CD14-positive monocyte (primary cell): Measurements from ENCODE around the gene TTC12. TPM values are rescaled to one million over a fixed set of nuclear protein-coding genes. Genes with fewer than 3 reads are reported as not detected.

Source experiments
- DNase-seq, 3 donors: peaks; one replicate each; pipeline ENCODE4 v3.0.0-alpha.2; 2011 to 2022
- H2AFZ ChIP-seq: 2 replicates; pipeline ENCODE4 v1.6.0; 2012; ENCODE audit warnings: mild to moderate bottlenecking, low read depth, low read length, inconsistent platforms; ENCODE audit not compliant: insufficient read depth, poor library complexity, severe bottlenecking
- H3K27ac ChIP-seq, 2 donors: 1 replicate in 1 of 2; 2 replicates in 1 of 2; pipeline ENCODE4 v1.5.1; 2012 to 2013; ENCODE audit warnings: low read length in 2 of 2, control low read depth in 1 of 2, inconsistent platforms in 1 of 2, low read depth in 1 of 2, mild to moderate bottlenecking in 1 of 2
- H3K27me3 ChIP-seq, 2 donors: one replicate each; pipeline versions ENCODE4 v1.6.0 to v1.6.1; 2011 to 2013; ENCODE audit warnings: low read length in 2 of 2; ENCODE audit not compliant: control insufficient read depth in 2 of 2, insufficient read depth in 2 of 2
- H3K36me3 ChIP-seq, 2 donors: replicated peaks in 1 of 2; 1 replicate in 1 of 2; 2 replicates in 1 of 2; pipeline versions ENCODE4 v1.5.1 to v1.6.1; 2012 to 2013; ENCODE audit warnings: low read length in 2 of 2, control low read depth in 1 of 2, inconsistent platforms in 1 of 2, mild to moderate bottlenecking in 1 of 2; ENCODE audit not compliant: insufficient read depth in 2 of 2, control insufficient read depth in 1 of 2
- H3K4me1 ChIP-seq, 2 donors: 1 replicate in 1 of 2; 2 replicates in 1 of 2; pipeline versions ENCODE4 v1.5.1 to v1.6.1; 2012 to 2013; ENCODE audit warnings: low read length in 2 of 2, control low read depth in 1 of 2, inconsistent platforms in 1 of 2, mild to moderate bottlenecking in 1 of 2, moderate library complexity in 1 of 2; ENCODE audit not compliant: insufficient read depth in 2 of 2, control insufficient read depth in 1 of 2
- H3K4me2 ChIP-seq: replicated peaks from 2 replicates; pipeline ENCODE3; 2012; ENCODE audit warnings: low read length, moderate library complexity, mild to moderate bottlenecking; ENCODE audit not compliant: poor library complexity, severe bottlenecking; ENCODE audit errors: extremely low read depth
- H3K4me3 ChIP-seq, 3 experiments: fragments of 200-600 bp in 1 of 3; sonication (generic) in 1 of 3; replicated peaks in 1 of 3; 1 replicate in 2 of 3; 2 replicates in 1 of 3; pipeline ENCODE4 v1.5.1; 2011 to 2013; ENCODE audit warnings: low read length in 3 of 3, mild to moderate bottlenecking in 3 of 3, control low read depth in 2 of 3, low read depth in 2 of 3, inconsistent platforms in 1 of 3, moderate library complexity in 1 of 3
- H3K79me2 ChIP-seq: 2 replicates; pipeline ENCODE4 v1.6.0; 2012; ENCODE audit warnings: mild to moderate bottlenecking, control low read depth, inconsistent platforms, low read length, moderate library complexity; ENCODE audit not compliant: insufficient read depth
- H3K9ac ChIP-seq: 2 replicates; pipeline ENCODE4 v1.6.0; 2017; ENCODE audit warnings: low read length, mild to moderate bottlenecking; ENCODE audit not compliant: insufficient read depth, poor library complexity, severe bottlenecking
- H3K9me3 ChIP-seq, 2 donors: replicated peaks in 1 of 2; 1 replicate in 1 of 2; 2 replicates in 1 of 2; pipeline versions ENCODE4 v1.5.1 to v1.6.1; 2012 to 2013; ENCODE audit warnings: low read length in 2 of 2, control low read depth in 1 of 2; ENCODE audit not compliant: control insufficient read depth in 1 of 2, insufficient read depth in 1 of 2
- H4K20me1 ChIP-seq: 2 replicates; pipeline ENCODE4 v1.6.0; 2012; ENCODE audit warnings: mild to moderate bottlenecking, low read length, control low read depth, moderate library complexity; ENCODE audit not compliant: insufficient read depth
- H3K27ac Mint-ChIP-seq, 7 donors: one replicate each; pipeline ENCODE4 v1.8.0; 2020; ENCODE audit warnings: mild to moderate bottlenecking in 7 of 7, mixed read lengths in 7 of 7, moderate library complexity in 6 of 7, inconsistent platforms in 2 of 7
- H3K27me3 Mint-ChIP-seq, 3 donors: one replicate each; pipeline ENCODE4 v1.8.0; 2021 to 2022; ENCODE audit warnings: low read depth in 3 of 3, mild to moderate bottlenecking in 3 of 3, mixed read lengths in 3 of 3, moderate library complexity in 3 of 3, inconsistent platforms in 1 of 3
- H3K36me3 Mint-ChIP-seq, 2 donors: one replicate each; pipeline ENCODE4 v1.8.0; 2020; ENCODE audit warnings: mixed read lengths in 2 of 2, inconsistent platforms in 1 of 2, mild to moderate bottlenecking in 1 of 2
- H3K4me1 Mint-ChIP-seq: one replicate; pipeline ENCODE4 v1.8.0; 2020; ENCODE audit warnings: mild to moderate bottlenecking, mixed read lengths
- H3K4me3 Mint-ChIP-seq, 2 donors: one replicate each; pipeline ENCODE4 v1.8.0; 2020; ENCODE audit warnings: mild to moderate bottlenecking in 2 of 2, mixed read lengths in 2 of 2, moderate library complexity in 1 of 2
- H3K9me3 Mint-ChIP-seq, 7 donors: one replicate each; pipeline ENCODE4 v1.8.0; 2020 to 2022; ENCODE audit warnings: mixed read lengths in 7 of 7, mild to moderate bottlenecking in 6 of 7, moderate library complexity in 6 of 7, inconsistent platforms in 2 of 7
- CTCF ChIP-seq: fragments of 200-600 bp; IDR thresholded peaks from one replicate; pipeline ENCODE4 v1.8.0; 2022; ENCODE audit warnings: antibody characterized with exemption, mild to moderate bottlenecking
- WGBS: methylation state at CpG from one replicate; pipeline ENCODE4 v1.1.5; 2013; ENCODE audit warnings: missing lambda C conversion rate; ENCODE audit not compliant: insufficient coverage; 5-methylcytosine and 5-hydroxymethylcytosine counted together
- intact Hi-C, 2 donors: fragments of 100-400 bp; cut with micrococcal nuclease; formaldehyde crosslinking; loops; one replicate each; pipeline versions ENCODE4 v1.15.0 to v1.15.1; 2023
- polyA plus RNA-seq, 3 donors: library from polyadenylated mRNA; depleted of rRNA in 1 of 3; unstranded in 2 of 3; stranded (reverse) in 1 of 3; fragments of 300-500 nt in 2 of 3; fragments of >200 nt in 1 of 3; fragmentation: Illumina TruSeq in 2 of 3; gene quantifications; 1 replicate in 2 of 3; 2 replicates in 1 of 3; pipeline ENCODE4 v1.2.3, GENCODE V29; 2012 to 2021

TTC12 gene
- polyA plus RNA-seq, 3 donors = 1.7 to 3.0 (median 2.4) TPM

GRCh38 chr11:113397821-113398220 lies 83.4 kb downstream of the TTC12 start:
- no peaks in the 10 kb centered on the region for H3K4me1 Mint-ChIP-seq
- Histone ChIP-seq H3K36me3 (no peaks in the 10 kb centered on the region), H3K27ac (no peak overlapping the region), H3K4me2 (no peak overlapping the region), H3K27me3 (no peaks in the 10 kb centered on the region), H3K4me3 (no peak overlapping the region), H2AFZ (no peak overlapping the region), H3K9ac (no peak overlapping the region), H3K4me1 (no peaks in the 10 kb centered on the region), H4K20me1 (no peaks in the 10 kb centered on the region), H3K9me3 (no peaks in the 10 kb centered on the region), H3K79me2 (no peaks in the 10 kb centered on the region)
- no peaks in the 10 kb centered on the region for H3K9me3 Mint-ChIP-seq
- no peak overlapping the region for H3K4me3 Mint-ChIP-seq
- no peak for DNase-seq
- TF ChIP-seq CTCF = no peak
- H3K36me3 Mint-ChIP-seq = no peaks in the 10 kb centered on the region
- intact Hi-C loops = no loop called here
- no peak overlapping the region for H3K27ac Mint-ChIP-seq
- 100% methylated on average over 1 of the region's 4 CpGs for WGBS
- H3K27me3 Mint-ChIP-seq = peaks cover 0 to 5% (median 0%) of the 10 kb centered on the region in 3 donors

GRCh38 chr11:113398669-113399430 lies 84.5 kb downstream of the TTC12 start:
- peaks cover 0 to 8% (median 3%) of the 10 kb centered on the region in 3 donors for H3K27me3 Mint-ChIP-seq
- no peaks in the 10 kb centered on the region for H3K36me3 Mint-ChIP-seq
- no peaks in the 10 kb centered on the region for H3K36me3 ChIP-seq
- no peak overlapping the region for H3K4me3 Mint-ChIP-seq
- no peak overlapping the region for H3K4me3 ChIP-seq
- no peak for TF ChIP-seq CTCF
- DNase-seq = no peak
- no peaks in the 10 kb centered on the region for H4K20me1 ChIP-seq
- no peak overlapping the region for H2AFZ ChIP-seq
- H3K9ac ChIP-seq = no peak overlapping the region
- no peaks in the 10 kb centered on the region for H3K4me1 ChIP-seq
- 88% methylated on average over 19 of the region's 24 CpGs for WGBS
- intact Hi-C loops = no loop called here
- no peak overlapping the region for H3K4me2 ChIP-seq
- H3K9me3 Mint-ChIP-seq = no peaks in the 10 kb centered on the region
- H3K4me1 Mint-ChIP-seq = no peaks in the 10 kb centered on the region
- H3K27ac Mint-ChIP-seq = no peak overlapping the region
- no peaks in the 10 kb centered on the region for H3K27me3 ChIP-seq
- no peak overlapping the region for H3K27ac ChIP-seq
- no peaks in the 10 kb centered on the region for H3K79me2 ChIP-seq
- no peaks in the 10 kb centered on the region for H3K9me3 ChIP-seq
